Measurements from ENCODE around the gene MSL1. TPM values are rescaled to one million over a fixed set of nuclear protein-coding genes. Genes with fewer than 3 reads are reported as not detected.
A peak's percentile ranks its signal among the peaks of the same experiment; 100 is the strongest.

Gene MSL1
- total and polyA plus RNA-seq, 2 of the 4 experiments (the other 2 are of a cell fraction) = 28.3 to 48.4 TPM

- Histone ChIP-seq H2AFZ (replicated peaks; ENCODE audit: low read length, poor library complexity) (no peak overlapping the region), H3K23ac (ENCODE audit: low read depth, low read length) (no peak overlapping the region), H3K18ac (ENCODE audit: low read depth, low read length) (no peak overlapping the region), H2BK5ac (ENCODE audit: low read depth, low read length, poor library complexity, severe bottlenecking) (no peak overlapping the region), H3K56ac (ENCODE audit: extremely low read depth, insufficient read depth, low read length) (no peak overlapping the region), H4K5ac (ENCODE audit: low read depth, low read length) (no peak overlapping the region), H3K4me3 (ENCODE audit: insufficient read depth, low read depth, low read length) (no peak overlapping the region), H4K20me1 (ENCODE audit: insufficient read depth, low read length) (peaks cover 4% of the 10 kb centered on the region; the same call in 1 of the 2 replicates), H3K27me3 (ENCODE audit: control insufficient read depth, insufficient read depth, low read length) (no peaks in the 10 kb centered on the region), H3K79me1 (ENCODE audit: low read depth in 1 of 2, low read length in 2 of 2) (peaks cover 27 to 53% of the 10 kb centered on the region in 2 experiments), H2BK20ac (ENCODE audit: low read depth, low read length) (no peak overlapping the region), H4K91ac (ENCODE audit: insufficient read depth, low read depth, low read length) (no peak overlapping the region), H2AK9ac (replicated peaks; ENCODE audit: low read depth, low read length, poor library complexity) (no peak overlapping the region), H3K36me3 (ENCODE audit: control insufficient read depth, insufficient read depth, low read length) (peaks cover 43% of the 10 kb centered on the region), H3K4ac (ENCODE audit: low read depth, low read length) (no peak overlapping the region), H3K9me3 (ENCODE audit: control insufficient read depth, insufficient read depth, low read length) (no peaks in the 10 kb centered on the region), H4K8ac (ENCODE audit: low read depth in 2 of 2, low read length in 2 of 2) (no peak overlapping the region), H2AK5ac (ENCODE audit: low read depth, low read length) (no peak overlapping the region), H3K4me1 (ENCODE audit: control insufficient read depth, insufficient read depth, low read length) (peaks cover 4% of the 10 kb centered on the region), H3K9ac (ENCODE audit: low read depth, low read length) (no peak overlapping the region), H3K4me2 (ENCODE audit: low read depth, low read length) (no peak overlapping the region), H3K14ac (replicated peaks; ENCODE audit: low read depth, low read length) (no peak overlapping the region), H3K27ac (ENCODE audit: insufficient read depth, low read length) (no peak overlapping the region), H3K9me1 (ENCODE audit: insufficient read depth, low read length) (peaks cover 5% of the 10 kb centered on the region; the same call in 1 of the 2 replicates), H2BK120ac (ENCODE audit: low read depth, low read length) (no peak overlapping the region), H2BK15ac (ENCODE audit: low read depth, low read length) (no peak overlapping the region)
- WGBS, 2 experiments (ENCODE audit: extremely low coverage in 2 of 2, insufficient read length in 1 of 2) = 100% methylated on average over 1 of the region's 3 CpGs; no CpG with 5 or more reads in 1 of the 2 experiments
- in situ Hi-C loops (cut with MboI; ENCODE audit: low sequenced_read_pairs) = no loop called here
- DNase-seq = no peak
- dilution Hi-C loops (cut with HindIII; ENCODE audit: low sequenced_read_pairs, unreplicated experiment) = no loop called here
- POLR2A ChIA-PET (ENCODE audit: unreplicated experiment) = no interaction called here
- no peak for ATAC-seq (ENCODE audit: low read depth)
- TF ChIP-seq SMC3 (IDR thresholded peaks at IDR 0.05; ENCODE audit: low read depth, low read length) (no peak), RFX5 (IDR thresholded peaks at IDR 0.05; ENCODE audit: low read depth, low read length) (no peak), CTCF (conservative IDR thresholded peaks at IDR 0.05; ENCODE audit: low read depth, low read length) (no peak), POLR2A (IDR thresholded peaks at IDR 0.05; ENCODE audit: low read depth, low read length) (no peak), FOS (IDR thresholded peaks at IDR 0.05; ENCODE audit: low read depth, low read length) (no peak), USF2 (IDR thresholded peaks at IDR 0.05; ENCODE audit: low read depth, low read length) (no peak), MAZ (IDR thresholded peaks at IDR 0.05; ENCODE audit: borderline replicate concordance, low read depth, low read length) (no peak), CEBPB (IDR thresholded peaks at IDR 0.05; ENCODE audit: low read depth, low read length) (no peak), CHD1 (IDR thresholded peaks at IDR 0.05; ENCODE audit: low read depth, low read length) (no peak), RCOR1 (IDR thresholded peaks at IDR 0.05; ENCODE audit: insufficient replicate concordance, low read length) (no peak), MAFK (IDR thresholded peaks at IDR 0.05; ENCODE audit: low read depth, low read length) (no peak), RAD21 (IDR thresholded peaks at IDR 0.05; ENCODE audit: low read length) (no peak), MXI1 (IDR thresholded peaks at IDR 0.05; ENCODE audit: borderline replicate concordance, low read depth, low read length) (no peak), ELK1 (IDR thresholded peaks at IDR 0.05; ENCODE audit: borderline replicate concordance, low read depth, low read length) (no peak), BHLHE40 (IDR thresholded peaks at IDR 0.05; ENCODE audit: low read depth, low read length) (no peak), NFE2L2 (IDR thresholded peaks at IDR 0.05; ENCODE audit: low read depth, low read length) (no peak)
- intact Hi-C loops (cut with micrococcal nuclease) = no loop called here
- BruUV-seq (replicated peaks) = TSS peak; percentile 71
- CTCF ChIA-PET = interaction anchor here (0.7 kb wide), 1 partner anchor 23 kb away, joined by 3 read pairs; no protein-coding TSS in a partner anchor
These were observed 14.0 kb downstream of the MSL1 start for GRCh38 chr17:40135817-40136216.
